Type B pancreatic cell (in vitro differentiated cells): Measurements from ENCODE around the gene C12orf57. TPM values are rescaled to one million over a fixed set of nuclear protein-coding genes. Genes with fewer than 3 reads are reported as not detected.
A peak's percentile ranks its signal among the peaks of the same experiment; 100 is the strongest.

Experiments used
- DNase-seq: peaks from one replicate; pipeline ENCODE4 v3.0.0; 2021; ENCODE audit warnings: mixed read lengths; ENCODE audit not compliant: unreplicated experiment; ENCODE audit errors: extremely low spot score
- H3K27ac Mint-ChIP-seq: 2 replicates; pipeline ENCODE4 v1.8.0; 2021; ENCODE audit warnings: mild to moderate bottlenecking, mixed read lengths
- H3K27me3 Mint-ChIP-seq: 2 replicates; pipeline ENCODE4 v1.8.0; 2021; ENCODE audit warnings: mixed read lengths
- H3K36me3 Mint-ChIP-seq: 2 replicates; pipeline ENCODE4 v1.8.0; 2021; ENCODE audit warnings: mixed read lengths
- H3K4me1 Mint-ChIP-seq: one replicate; pipeline ENCODE4 v1.8.0; 2021; ENCODE audit warnings: mixed read lengths; ENCODE audit not compliant: unreplicated experiment
- H3K4me3 Mint-ChIP-seq: 2 replicates; pipeline ENCODE4 v1.8.0; 2021; ENCODE audit warnings: mild to moderate bottlenecking, mixed read lengths
- H3K9me3 Mint-ChIP-seq: 2 replicates; pipeline ENCODE4 v1.8.0; 2021; ENCODE audit warnings: mixed read lengths
- CTCF ChIP-seq: fragments of 200-600 bp; sonication (generic); conservative IDR thresholded peaks from 2 replicates; pipeline ENCODE4 v1.5.0; 2021; ENCODE audit warnings: antibody characterized with exemption, mild to moderate bottlenecking
- total RNA-seq: library from RNA; stranded (reverse); gene quantifications from 2 replicates; pipeline ENCODE4 v1.2.1, GENCODE V29; 2021; ENCODE audit warnings: low replicate concordance

C12orf57 gene
- total RNA-seq, 1 donor from 2014 or later, result 220 TPM

- no peak for DNase-seq
- peak overlapping the region; percentile 10 for H3K4me3 Mint-ChIP-seq
- no peaks in the 10 kb centered on the region for H3K27me3 Mint-ChIP-seq
- peaks cover 31% of the 10 kb centered on the region for H3K36me3 Mint-ChIP-seq
- H3K4me1 Mint-ChIP-seq, result peaks cover 5% of the 10 kb centered on the region
- no peak overlapping the region for H3K27ac Mint-ChIP-seq
- TF ChIP-seq CTCF, result no peak
- H3K9me3 Mint-ChIP-seq, result no peaks in the 10 kb centered on the region
Measured at GRCh38 chr12:6975297-6976032, 31.6 kb downstream of the C12orf57 start.

GRCh38 chr12:6977653-6978052 lies 33.8 kb downstream of the C12orf57 start:
- Mint-ChIP-seq H3K9me3 (no peaks in the 10 kb centered on the region), H3K27me3 (no peaks in the 10 kb centered on the region), H3K4me1 (no peaks in the 10 kb centered on the region), H3K27ac (peak overlapping the region; percentile 88), H3K4me3 (no peak overlapping the region), H3K36me3 (peaks cover 42% of the 10 kb centered on the region)
- DNase-seq, result no peak
- TF ChIP-seq CTCF, result no peak

DNA sequence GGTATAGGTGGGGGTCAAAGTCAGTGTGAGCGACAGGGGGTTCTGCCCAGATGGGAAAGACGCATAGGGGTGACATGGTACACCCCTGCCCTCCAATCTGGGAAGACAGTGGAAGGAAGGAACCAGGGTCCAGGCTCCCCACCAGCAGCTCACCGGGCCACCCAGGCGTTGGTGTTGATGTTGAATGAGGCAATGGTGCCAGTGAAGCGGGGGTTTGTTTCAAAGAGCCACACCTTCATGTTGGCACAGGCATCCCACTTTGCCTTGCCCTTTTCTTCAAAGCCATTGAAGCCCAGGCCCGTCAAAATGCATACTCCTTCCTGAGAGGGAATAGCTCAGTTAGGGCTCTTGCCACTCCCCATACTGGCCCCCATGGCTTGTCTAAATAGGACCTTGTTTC lies 34.4 kb downstream of the C12orf57 start:
- H3K4me3 Mint-ChIP-seq, result no peak overlapping the region
- no peak for TF ChIP-seq CTCF

DNA sequence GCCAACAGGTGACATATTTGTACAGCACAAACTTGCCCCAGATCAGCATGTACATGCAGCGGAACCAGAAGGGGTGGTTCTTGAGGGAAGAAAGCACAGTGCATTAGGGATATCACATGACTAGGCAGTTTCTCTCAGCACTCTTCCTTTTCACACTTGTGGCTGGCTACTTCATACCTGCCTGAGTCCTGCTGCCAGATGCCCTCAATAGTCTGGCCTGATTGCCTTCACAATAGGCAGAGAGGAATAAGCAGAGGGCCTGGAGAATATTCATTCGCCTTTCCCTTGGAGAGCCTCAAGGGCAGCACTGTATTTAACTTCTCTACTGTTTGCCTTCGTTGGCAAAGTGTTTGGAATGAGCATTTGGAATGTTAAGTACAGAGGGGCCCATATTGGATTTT lies 34.8 kb downstream of the C12orf57 start:
- Mint-ChIP-seq H3K4me3 (no peak overlapping the region), H3K4me1 (no peaks in the 10 kb centered on the region), H3K36me3 (peaks cover 48% of the 10 kb centered on the region), H3K27ac (peak overlapping the region; percentile 88), H3K27me3 (no peaks in the 10 kb centered on the region), H3K9me3 (no peaks in the 10 kb centered on the region)
- DNase-seq, result no peak
- no peak for TF ChIP-seq CTCF

More for the DNA sequence above, 34.4 kb downstream of the C12orf57 start:
- peaks cover 45% of the 10 kb centered on the region for H3K36me3 Mint-ChIP-seq
- no peaks in the 10 kb centered on the region for H3K4me1 Mint-ChIP-seq
- H3K27me3 Mint-ChIP-seq, result no peaks in the 10 kb centered on the region
- H3K9me3 Mint-ChIP-seq, result no peaks in the 10 kb centered on the region
- peak overlapping the region; percentile 88 for H3K27ac Mint-ChIP-seq
- DNase-seq, result no peak

GRCh38 chr12:6979021-6979420 lies 35.2 kb downstream of the C12orf57 start:
- no peaks in the 10 kb centered on the region for H3K27me3 Mint-ChIP-seq
- DNase-seq, result no peak
- no peaks in the 10 kb centered on the region for H3K9me3 Mint-ChIP-seq
- peaks cover 48% of the 10 kb centered on the region for H3K36me3 Mint-ChIP-seq
- TF ChIP-seq CTCF, result no peak
- peak overlapping the region; percentile 88 for H3K27ac Mint-ChIP-seq
- no peak overlapping the region for H3K4me3 Mint-ChIP-seq
- H3K4me1 Mint-ChIP-seq, result no peaks in the 10 kb centered on the region
